CD14-positive monocyte (primary cell): Measurements from ENCODE around the gene YBX2. TPM values are rescaled to one million over a fixed set of nuclear protein-coding genes. Genes with fewer than 3 reads are reported as not detected.

Experiments used
- DNase-seq, 3 donors: peaks; one replicate each; pipeline ENCODE4 v3.0.0-alpha.2; 2011 to 2022
- H2AFZ ChIP-seq: 2 replicates; pipeline ENCODE4 v1.6.0; 2012; ENCODE audit warnings: mild to moderate bottlenecking, low read depth, low read length, inconsistent platforms; ENCODE audit not compliant: insufficient read depth, poor library complexity, severe bottlenecking
- H3K27ac ChIP-seq, 2 donors: 1 replicate in 1 of 2; 2 replicates in 1 of 2; pipeline ENCODE4 v1.5.1; 2012 to 2013; ENCODE audit warnings: low read length in 2 of 2, control low read depth in 1 of 2, inconsistent platforms in 1 of 2, low read depth in 1 of 2, mild to moderate bottlenecking in 1 of 2
- H3K27me3 ChIP-seq, 2 donors: one replicate each; pipeline versions ENCODE4 v1.6.0 to v1.6.1; 2011 to 2013; ENCODE audit warnings: low read length in 2 of 2; ENCODE audit not compliant: control insufficient read depth in 2 of 2, insufficient read depth in 2 of 2
- H3K36me3 ChIP-seq, 2 donors: replicated peaks in 1 of 2; 1 replicate in 1 of 2; 2 replicates in 1 of 2; pipeline versions ENCODE4 v1.5.1 to v1.6.1; 2012 to 2013; ENCODE audit warnings: low read length in 2 of 2, control low read depth in 1 of 2, inconsistent platforms in 1 of 2, mild to moderate bottlenecking in 1 of 2; ENCODE audit not compliant: insufficient read depth in 2 of 2, control insufficient read depth in 1 of 2
- H3K4me1 ChIP-seq, 2 donors: 1 replicate in 1 of 2; 2 replicates in 1 of 2; pipeline versions ENCODE4 v1.5.1 to v1.6.1; 2012 to 2013; ENCODE audit warnings: low read length in 2 of 2, control low read depth in 1 of 2, inconsistent platforms in 1 of 2, mild to moderate bottlenecking in 1 of 2, moderate library complexity in 1 of 2; ENCODE audit not compliant: insufficient read depth in 2 of 2, control insufficient read depth in 1 of 2
- H3K4me2 ChIP-seq: replicated peaks from 2 replicates; pipeline ENCODE3; 2012; ENCODE audit warnings: low read length, moderate library complexity, mild to moderate bottlenecking; ENCODE audit not compliant: poor library complexity, severe bottlenecking; ENCODE audit errors: extremely low read depth
- H3K4me3 ChIP-seq, 3 experiments: fragments of 200-600 bp in 1 of 3; sonication (generic) in 1 of 3; replicated peaks in 1 of 3; 1 replicate in 2 of 3; 2 replicates in 1 of 3; pipeline ENCODE4 v1.5.1; 2011 to 2013; ENCODE audit warnings: low read length in 3 of 3, mild to moderate bottlenecking in 3 of 3, control low read depth in 2 of 3, low read depth in 2 of 3, inconsistent platforms in 1 of 3, moderate library complexity in 1 of 3
- H3K79me2 ChIP-seq: 2 replicates; pipeline ENCODE4 v1.6.0; 2012; ENCODE audit warnings: mild to moderate bottlenecking, control low read depth, inconsistent platforms, low read length, moderate library complexity; ENCODE audit not compliant: insufficient read depth
- H3K9ac ChIP-seq: 2 replicates; pipeline ENCODE4 v1.6.0; 2017; ENCODE audit warnings: low read length, mild to moderate bottlenecking; ENCODE audit not compliant: insufficient read depth, poor library complexity, severe bottlenecking
- H3K9me3 ChIP-seq, 2 donors: replicated peaks in 1 of 2; 1 replicate in 1 of 2; 2 replicates in 1 of 2; pipeline versions ENCODE4 v1.5.1 to v1.6.1; 2012 to 2013; ENCODE audit warnings: low read length in 2 of 2, control low read depth in 1 of 2; ENCODE audit not compliant: control insufficient read depth in 1 of 2, insufficient read depth in 1 of 2
- H4K20me1 ChIP-seq: 2 replicates; pipeline ENCODE4 v1.6.0; 2012; ENCODE audit warnings: mild to moderate bottlenecking, low read length, control low read depth, moderate library complexity; ENCODE audit not compliant: insufficient read depth
- H3K27ac Mint-ChIP-seq, 7 donors: one replicate each; pipeline ENCODE4 v1.8.0; 2020; ENCODE audit warnings: mild to moderate bottlenecking in 7 of 7, mixed read lengths in 7 of 7, moderate library complexity in 6 of 7, inconsistent platforms in 2 of 7
- H3K27me3 Mint-ChIP-seq, 3 donors: one replicate each; pipeline ENCODE4 v1.8.0; 2021 to 2022; ENCODE audit warnings: low read depth in 3 of 3, mild to moderate bottlenecking in 3 of 3, mixed read lengths in 3 of 3, moderate library complexity in 3 of 3, inconsistent platforms in 1 of 3
- H3K36me3 Mint-ChIP-seq, 2 donors: one replicate each; pipeline ENCODE4 v1.8.0; 2020; ENCODE audit warnings: mixed read lengths in 2 of 2, inconsistent platforms in 1 of 2, mild to moderate bottlenecking in 1 of 2
- H3K4me1 Mint-ChIP-seq: one replicate; pipeline ENCODE4 v1.8.0; 2020; ENCODE audit warnings: mild to moderate bottlenecking, mixed read lengths
- H3K4me3 Mint-ChIP-seq, 2 donors: one replicate each; pipeline ENCODE4 v1.8.0; 2020; ENCODE audit warnings: mild to moderate bottlenecking in 2 of 2, mixed read lengths in 2 of 2, moderate library complexity in 1 of 2
- H3K9me3 Mint-ChIP-seq, 7 donors: one replicate each; pipeline ENCODE4 v1.8.0; 2020 to 2022; ENCODE audit warnings: mixed read lengths in 7 of 7, mild to moderate bottlenecking in 6 of 7, moderate library complexity in 6 of 7, inconsistent platforms in 2 of 7
- WGBS: methylation state at CpG from one replicate; pipeline ENCODE4 v1.1.5; 2013; ENCODE audit warnings: missing lambda C conversion rate; ENCODE audit not compliant: insufficient coverage; 5-methylcytosine and 5-hydroxymethylcytosine counted together
- intact Hi-C, 2 donors: fragments of 100-400 bp; cut with micrococcal nuclease; formaldehyde crosslinking; loops; one replicate each; pipeline versions ENCODE4 v1.15.0 to v1.15.1; 2023
- polyA plus RNA-seq, 3 donors: library from polyadenylated mRNA; depleted of rRNA in 1 of 3; unstranded in 2 of 3; stranded (reverse) in 1 of 3; fragments of 300-500 nt in 2 of 3; fragments of >200 nt in 1 of 3; fragmentation: Illumina TruSeq in 2 of 3; gene quantifications; 1 replicate in 2 of 3; 2 replicates in 1 of 3; pipeline ENCODE4 v1.2.3, GENCODE V29; 2012 to 2021
- TF ChIP-seq, protein P1 (sequence below): fragments of 200-600 bp; IDR thresholded peaks from one replicate; pipeline ENCODE4 v1.8.0; 2022; ENCODE audit warnings: antibody characterized with exemption, mild to moderate bottlenecking

Gene YBX2
- polyA plus RNA-seq, 3 donors: not detected

DNA sequence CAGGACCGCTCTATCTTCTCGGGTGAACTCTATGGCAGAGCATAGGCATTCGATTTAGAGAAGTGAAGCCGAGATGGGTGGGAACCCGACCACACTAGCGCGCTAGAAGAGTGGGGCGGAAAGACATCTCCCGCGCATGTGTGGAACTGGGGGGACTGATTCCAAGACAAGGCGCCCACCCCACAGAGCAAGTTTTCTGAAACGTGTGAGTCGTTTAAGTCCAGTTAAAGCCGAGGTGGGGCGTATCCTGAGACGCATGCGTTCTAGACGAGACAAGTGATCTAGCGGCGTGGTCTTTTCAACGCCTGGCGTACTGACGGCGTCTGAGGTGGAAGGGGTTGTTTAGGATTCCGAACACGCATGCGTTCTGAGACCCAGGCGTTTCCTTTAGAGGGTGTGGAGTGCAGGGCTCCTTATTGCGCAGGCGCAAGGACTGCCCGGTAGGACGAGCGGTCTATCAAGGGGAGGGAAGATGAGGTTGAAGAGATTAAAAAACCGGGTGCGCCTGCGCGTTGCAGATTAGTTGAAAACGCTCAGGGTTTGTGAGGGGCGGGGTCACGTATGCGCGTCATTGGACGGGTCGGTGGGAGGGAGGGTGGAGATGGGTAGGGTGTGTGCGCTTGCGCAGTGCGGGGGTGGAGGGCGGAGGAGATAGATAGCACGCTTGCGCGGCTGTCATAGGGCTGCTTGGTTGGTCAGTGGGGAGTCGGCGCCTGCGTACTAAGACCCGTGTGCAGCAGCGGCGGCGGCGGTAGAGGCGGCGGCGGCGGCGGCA, 12.7 kb upstream of the YBX2 start, which contains the start of gene EIF5A:
TSS of gene EIF5A (plus strand) at position 718 of the 775 bp plus-strand sequence. CDS start 2,008 bp downstream, outside the sequence.
- H3K4me2 ChIP-seq: peak within 1 kb of the TSS; percentile 87
- peaks cover 24 to 26% of the 10 kb centered on the region in 2 donors for H3K4me1 ChIP-seq
- H3K27ac Mint-ChIP-seq: peak within 1 kb of the TSS; percentile 96 to 100 (median 99)
- H2AFZ ChIP-seq: peak within 1 kb of the TSS; percentile 82
- no peaks in the 10 kb centered on the region for H3K9me3 ChIP-seq
- H3K9me3 Mint-ChIP-seq: peaks cover 0 to 3% (median 0%) of the 10 kb centered on the region in 7 donors
- H3K36me3 Mint-ChIP-seq: peaks cover 28 to 31% of the 10 kb centered on the region in 2 donors
- peak within 1 kb of the TSS; percentile 66 to 97 (median 72) for H3K4me3 ChIP-seq
- peaks cover 0 to 5% (median 4%) of the 10 kb centered on the region in 3 donors for H3K27me3 Mint-ChIP-seq
- TF ChIP-seq, protein P1, sequence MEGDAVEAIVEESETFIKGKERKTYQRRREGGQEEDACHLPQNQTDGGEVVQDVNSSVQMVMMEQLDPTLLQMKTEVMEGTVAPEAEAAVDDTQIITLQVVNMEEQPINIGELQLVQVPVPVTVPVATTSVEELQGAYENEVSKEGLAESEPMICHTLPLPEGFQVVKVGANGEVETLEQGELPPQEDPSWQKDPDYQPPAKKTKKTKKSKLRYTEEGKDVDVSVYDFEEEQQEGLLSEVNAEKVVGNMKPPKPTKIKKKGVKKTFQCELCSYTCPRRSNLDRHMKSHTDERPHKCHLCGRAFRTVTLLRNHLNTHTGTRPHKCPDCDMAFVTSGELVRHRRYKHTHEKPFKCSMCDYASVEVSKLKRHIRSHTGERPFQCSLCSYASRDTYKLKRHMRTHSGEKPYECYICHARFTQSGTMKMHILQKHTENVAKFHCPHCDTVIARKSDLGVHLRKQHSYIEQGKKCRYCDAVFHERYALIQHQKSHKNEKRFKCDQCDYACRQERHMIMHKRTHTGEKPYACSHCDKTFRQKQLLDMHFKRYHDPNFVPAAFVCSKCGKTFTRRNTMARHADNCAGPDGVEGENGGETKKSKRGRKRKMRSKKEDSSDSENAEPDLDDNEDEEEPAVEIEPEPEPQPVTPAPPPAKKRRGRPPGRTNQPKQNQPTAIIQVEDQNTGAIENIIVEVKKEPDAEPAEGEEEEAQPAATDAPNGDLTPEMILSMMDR: no peak
- H4K20me1 ChIP-seq: peaks cover 41% of the 10 kb centered on the region
- no peaks in the 10 kb centered on the region for H3K27me3 ChIP-seq
- intact Hi-C loops: loop anchor here (2.0 to 10.0 kb wide), 5 partner anchors 54 to 378 kb away; partner anchors contain the start of genes ELP5 (in 2 of the 2), PHF23 (in 2 of the 2), CTDNEP1 (in 1 of the 2) and MPDU1 (in 1 of the 2)
- under 1% methylated on average over 61 of the region's 64 CpGs for WGBS
- H3K36me3 ChIP-seq: peaks cover 27% of the 10 kb centered on the region in 2 donors
- H3K9ac ChIP-seq: peak within 1 kb of the TSS; percentile 93
- H3K27ac ChIP-seq: peak within 1 kb of the TSS; percentile 95 to 96
- peak within 1 kb of the TSS; percentile 85 to 93 for H3K4me3 Mint-ChIP-seq
- peaks cover 44% of the 10 kb centered on the region for H3K79me2 ChIP-seq
- H3K4me1 Mint-ChIP-seq: peaks cover 21% of the 10 kb centered on the region
- peak; percentile 100 for DNase-seq

DNA sequence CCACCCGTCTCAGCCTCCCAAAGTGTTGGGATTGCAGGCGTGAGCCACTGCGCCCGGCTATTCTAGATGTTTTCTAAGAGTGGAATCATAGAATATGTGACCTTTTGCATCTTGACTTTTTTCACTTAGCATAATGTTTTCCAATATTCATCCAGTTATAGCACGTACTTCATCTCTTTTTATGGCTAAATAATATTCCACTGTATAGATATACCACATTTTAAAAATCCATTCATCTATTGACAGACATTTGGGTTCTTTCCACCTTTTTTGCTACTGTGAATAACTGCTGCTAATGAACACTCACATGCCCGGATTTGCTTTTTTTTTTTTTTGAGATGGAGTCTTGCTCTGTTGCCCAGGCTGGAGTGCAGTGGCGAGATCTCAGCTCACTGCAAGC, 9.7 kb upstream of the YBX2 start:
- Mint-ChIP-seq H3K4me1 (peaks cover 7% of the 10 kb centered on the region), H3K27me3 (peaks cover 0 to 16% (median 8%) of the 10 kb centered on the region in 3 donors), H3K27ac (no peak overlapping the region), H3K4me3 (no peak overlapping the region), H3K9me3 (peaks cover 0 to 3% (median 0%) of the 10 kb centered on the region in 7 donors), H3K36me3 (peaks cover 1% of the 10 kb centered on the region in 2 donors)
- TF ChIP-seq, protein P1: no peak
- H3K4me1 ChIP-seq: peaks cover 11 to 16% of the 10 kb centered on the region in 2 donors
- H4K20me1 ChIP-seq: peaks cover 14% of the 10 kb centered on the region
- H3K9ac ChIP-seq: no peak overlapping the region
- no peaks in the 10 kb centered on the region for H3K9me3 ChIP-seq
- intact Hi-C loops: loop anchor here in 1 of 2 donors (10.0 kb wide), 1 partner anchor 381 kb away; the partner anchor contains the start of genes TP53 and WRAP53
- no peak overlapping the region for H2AFZ ChIP-seq
- no peak overlapping the region for H3K4me2 ChIP-seq
- WGBS: 100% methylated on average over 1 of the region's 7 CpGs
- no peak for DNase-seq
- H3K27me3 ChIP-seq: no peaks in the 10 kb centered on the region
- H3K79me2 ChIP-seq: peaks cover 18% of the 10 kb centered on the region
- H3K36me3 ChIP-seq: no peaks in the 10 kb centered on the region
- H3K27ac ChIP-seq: no peak overlapping the region
- H3K4me3 ChIP-seq: no peak overlapping the region
